ENCODE measurements around the gene MSI2.
A peak's percentile ranks its signal among the peaks of the same experiment; 100 is the strongest.

Gene MSI2

GRCh38 chr17:57534863-57535248 is 278.5 kb downstream of the MSI2 start:
- Histone ChIP-seq H3K4me1 (peaks cover 81% of the 10 kb centered on the region), H3K27me3 (no peaks in the 10 kb centered on the region), H3K4me3 (ENCODE audit: low read depth, low read length) (no peak overlapping the region; the same call in 1 of the 2 replicates), H3K9me3 (no peaks in the 10 kb centered on the region), H3K36me3 (no peaks in the 10 kb centered on the region; the same call in 1 of the 2 replicates)
- no peak for TF ChIP-seq CTCF (IDR thresholded peaks at IDR 0.05; ENCODE audit: low read depth, low read length)
- no peak for DNase-seq

DNA sequence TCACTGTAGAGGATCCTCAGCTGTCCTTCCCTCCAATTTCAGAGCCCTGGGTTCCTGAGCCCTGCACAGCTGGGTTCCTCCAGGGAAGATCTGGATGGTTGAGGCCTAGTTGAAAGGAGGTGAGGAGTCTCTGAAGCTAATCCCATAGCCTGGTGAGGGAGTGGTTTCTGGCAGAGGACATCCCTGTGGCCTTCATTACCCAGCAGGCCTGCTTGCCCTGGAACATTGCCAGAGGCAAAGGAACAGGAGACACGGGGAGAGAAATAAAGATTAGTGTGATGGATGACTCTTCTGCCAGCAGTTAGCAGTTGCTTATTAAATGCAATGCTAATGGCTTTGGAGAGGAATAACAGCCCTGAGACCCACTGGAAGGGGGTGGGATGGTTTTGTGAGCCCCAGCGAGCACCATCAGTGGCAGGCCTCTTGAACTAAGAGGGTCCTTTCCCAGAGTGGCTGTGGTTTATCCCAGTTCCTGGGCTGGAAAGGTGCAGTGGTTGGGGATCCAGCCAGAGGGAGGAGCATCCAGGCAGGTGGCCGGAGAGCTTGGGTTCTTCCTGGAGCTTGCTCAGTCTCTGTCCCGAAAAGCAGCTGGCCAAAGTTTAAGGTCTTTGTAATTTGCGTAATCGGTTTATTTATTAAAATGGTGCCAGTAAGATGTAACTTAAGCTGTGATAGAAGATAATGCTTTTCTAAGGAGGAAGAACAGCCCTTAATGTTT is 279.1 kb downstream of the MSI2 start:
- no peak overlapping the region; the same call in 1 of the 2 replicates for H3K4me3 ChIP-seq (ENCODE audit: low read depth, low read length)
- H3K36me3 ChIP-seq: no peaks in the 10 kb centered on the region; the same call in 1 of the 2 replicates
- no peaks in the 10 kb centered on the region for H3K9me3 ChIP-seq
- DNase-seq: peak; percentile 91
- peaks cover 81% of the 10 kb centered on the region for H3K4me1 ChIP-seq
- H3K27me3 ChIP-seq: no peaks in the 10 kb centered on the region
- no peak for TF ChIP-seq CTCF (IDR thresholded peaks at IDR 0.05; ENCODE audit: low read depth, low read length)

GRCh38 chr17:57536289-57536688 is 280.0 kb downstream of the MSI2 start:
- no peaks in the 10 kb centered on the region for H3K9me3 ChIP-seq
- H3K4me1 ChIP-seq: peaks cover 84% of the 10 kb centered on the region
- TF ChIP-seq CTCF (IDR thresholded peaks at IDR 0.05; ENCODE audit: low read depth, low read length): no peak
- no peaks in the 10 kb centered on the region for H3K27me3 ChIP-seq
- no peak overlapping the region for H3K4me3 ChIP-seq (ENCODE audit: low read depth, low read length)
- H3K36me3 ChIP-seq: no peaks in the 10 kb centered on the region; the same call in 1 of the 2 replicates
- no peak for DNase-seq

DNA sequence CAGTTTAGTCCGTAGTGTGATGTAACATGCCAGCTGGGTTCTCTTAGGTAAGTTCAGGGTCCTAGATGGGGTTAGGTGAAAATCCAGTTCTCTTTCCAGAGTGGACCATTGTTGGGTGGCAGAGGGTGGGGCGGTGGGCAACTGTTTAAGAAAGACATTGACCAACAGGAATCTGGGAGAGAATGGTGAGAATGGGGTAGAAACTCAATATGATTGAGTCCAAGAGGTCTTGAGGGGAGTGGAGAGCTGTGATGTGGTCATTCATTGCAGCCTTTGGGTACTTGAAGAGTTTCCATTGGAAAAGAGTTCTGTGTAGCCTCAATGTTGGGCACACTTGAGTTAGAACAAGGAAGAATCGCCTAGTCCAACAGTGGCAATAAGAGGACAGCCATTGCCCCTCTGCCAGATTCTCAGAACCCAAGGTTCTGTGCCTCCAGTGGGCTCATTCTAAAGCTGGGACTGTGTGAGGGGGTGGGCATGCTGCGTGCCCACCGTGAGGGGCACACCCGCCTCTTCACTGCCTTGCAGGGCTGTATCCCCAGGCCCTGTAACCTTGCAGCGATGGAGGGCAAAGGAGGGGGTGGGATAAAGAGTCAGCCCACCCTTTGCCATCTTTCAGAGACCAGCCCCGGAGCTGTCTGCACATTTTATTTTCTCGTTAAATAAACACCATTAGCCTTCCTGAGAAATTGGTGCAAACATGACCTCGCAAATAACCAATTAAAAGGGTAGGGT is 280.6 kb downstream of the MSI2 start:
- TF ChIP-seq CTCF (IDR thresholded peaks at IDR 0.05; ENCODE audit: low read depth, low read length): no peak
- no peak for DNase-seq
- no peaks in the 10 kb centered on the region for H3K9me3 ChIP-seq
- H3K36me3 ChIP-seq: no peaks in the 10 kb centered on the region; the same call in 1 of the 2 replicates
- peak overlapping the region; percentile 22; the same call in 1 of the 2 replicates for H3K4me3 ChIP-seq (ENCODE audit: low read depth, low read length)
- peaks cover 81% of the 10 kb centered on the region for H3K4me1 ChIP-seq
- no peaks in the 10 kb centered on the region for H3K27me3 ChIP-seq

GRCh38 chr17:57537524-57538410 is 281.4 kb downstream of the MSI2 start:
- DNase-seq: peak; percentile 68
- Histone ChIP-seq H3K27me3 (no peaks in the 10 kb centered on the region), H3K36me3 (no peaks in the 10 kb centered on the region; the same call in 1 of the 2 replicates), H3K4me3 (ENCODE audit: low read depth, low read length) (peak overlapping the region; percentile 22; the same call in 1 of the 2 replicates), H3K9me3 (no peaks in the 10 kb centered on the region), H3K4me1 (peaks cover 81% of the 10 kb centered on the region)
- TF ChIP-seq CTCF (IDR thresholded peaks at IDR 0.05; ENCODE audit: low read depth, low read length): no peak
